ENCODE data around the gene HK1. TPM values are rescaled to one million over a fixed set of nuclear protein-coding genes. Genes with fewer than 3 reads are reported as not detected.

Gene HK1
- total and polyA plus RNA-seq, 2 of the 13 experiments (the other 11 are each of a cell fraction or from before 2014, with no cell fraction given), result 0.29 to 1.5 TPM

DNA sequence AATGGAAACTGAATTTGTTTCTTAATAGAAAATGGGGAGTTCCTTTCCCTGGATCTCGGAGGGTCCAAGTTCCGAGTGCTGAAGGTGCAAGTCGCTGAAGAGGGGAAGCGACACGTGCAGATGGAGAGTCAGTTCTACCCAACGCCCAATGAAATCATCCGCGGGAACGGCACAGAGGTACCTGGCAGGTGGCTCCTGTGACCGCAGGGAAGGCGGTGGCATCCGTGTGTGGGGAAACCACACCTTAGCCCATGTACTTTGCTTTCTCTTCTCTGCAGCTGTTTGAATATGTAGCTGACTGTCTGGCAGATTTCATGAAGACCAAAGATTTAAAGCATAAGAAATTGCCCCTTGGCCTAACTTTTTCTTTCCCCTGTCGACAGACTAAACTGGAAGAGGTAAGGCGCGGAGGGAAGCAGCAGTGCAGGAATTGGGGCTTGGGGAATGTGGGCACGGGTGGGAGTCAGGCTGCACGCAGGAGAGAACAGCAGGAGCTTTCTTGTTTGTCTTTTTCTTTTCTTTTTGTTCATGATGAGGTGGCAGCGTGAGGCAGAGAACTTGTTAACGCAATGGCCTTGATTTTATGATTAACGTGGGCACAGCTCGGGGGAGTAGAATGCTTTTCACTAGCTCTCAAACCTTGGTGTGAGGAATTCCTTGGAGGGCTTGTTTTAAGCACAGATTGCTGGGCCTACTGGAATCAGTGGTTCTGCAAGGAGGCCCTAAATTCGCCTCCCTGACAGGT, 45.4 kb upstream of the HK1 start (continued):
- TF ChIP-seq ZNF20 (CRISPR knock-in tag; IDR thresholded peaks at IDR 0.05) (no peak), KLF11 (CRISPR knock-in tag; IDR thresholded peaks at IDR 0.05) (no peak), ARID2 (CRISPR knock-in tag; IDR thresholded peaks at IDR 0.05; ENCODE audit: borderline replicate concordance) (no peak), KAT8 (CRISPR knock-in tag; IDR thresholded peaks at IDR 0.05) (no peak)

DNA sequence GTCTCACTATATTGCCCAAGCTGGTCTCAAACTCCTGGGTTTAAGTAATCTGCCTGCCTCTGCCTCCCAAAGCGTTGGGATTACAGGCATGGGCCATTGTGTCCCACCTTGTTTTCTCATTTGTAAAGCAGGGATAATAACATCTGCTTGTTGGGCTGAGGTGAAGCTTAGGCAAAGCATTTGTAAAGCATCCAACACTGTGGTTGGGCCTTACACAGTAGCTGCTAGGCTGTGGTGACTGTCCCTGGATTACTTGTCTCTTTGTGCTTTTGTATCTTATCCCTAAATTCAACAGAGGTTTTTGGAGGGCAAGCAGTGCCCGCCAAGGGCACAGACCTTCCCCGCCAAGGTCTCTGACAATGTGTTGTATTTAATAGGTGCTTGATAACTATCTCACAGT, 43.8 kb upstream of the HK1 start:
- Histone ChIP-seq H3K9ac (ENCODE audit: insufficient read depth, low read depth, low read length) (no peak overlapping the region), H3K36me3 (replicated peaks in 1 of 2; ENCODE audit: control insufficient read depth in 1 of 2, insufficient read depth in 2 of 2, low read length in 2 of 2) (no peaks in the 10 kb centered on the region; a peak in 4 of 5 replicates), H3K27me3 (ENCODE audit: control insufficient read depth in 1 of 2, insufficient read depth in 2 of 2, low read length in 2 of 2) (no peaks in the 10 kb centered on the region), H3K27ac (ENCODE audit: extremely low read length, insufficient read depth, low read length) (no peak overlapping the region), H3K9me3 (ENCODE audit: low read length) (no peaks in the 10 kb centered on the region), H2AFZ (ENCODE audit: low read length) (no peak overlapping the region), H3K4me1 (ENCODE audit: insufficient read depth, low read length) (peaks cover 10% of the 10 kb centered on the region), H3K4me3 (replicated peaks in 1 of 3; ENCODE audit: insufficient read depth in 1 of 3, low read depth in 2 of 3, low read length in 3 of 3) (no peak overlapping the region), H3K79me2 (ENCODE audit: insufficient read depth, low read length) (no peaks in the 10 kb centered on the region), H4K20me1 (ENCODE audit: insufficient read depth, low read length) (no peaks in the 10 kb centered on the region; the same call in 1 of the 2 replicates), H3K4me2 (ENCODE audit: low read depth, low read length) (no peak overlapping the region)
- WGBS (ENCODE audit: low lambda C conversion rate), result 99% methylated on average over 3 of the region's 3 CpGs
- TF ChIP-seq POLR2AphosphoS2 (IDR thresholded peaks at IDR 0.05; ENCODE audit: low read depth, low read length), result no peak
- ChIA-PET POLR2A (no interaction called here), CTCF (ENCODE audit: low intra/inter-chr PET ratio, low total read pairs) (no interaction called here)
- no peak for FAIRE-seq
- DNase-seq (ENCODE audit: low spot score), result no peak
- no TSS peak for BruUV-seq (replicated peaks)
- in situ Hi-C loops (cut with HindIII; ENCODE audit: extremely low pct_ligation_motif_present, low pct_unique_long_range_greater_than_20kb) (loop anchor here (10.0 kb wide), 1 partner anchor 270 kb away; no protein-coding TSS in a partner anchor), intact Hi-C loops (cut with micrococcal nuclease; ENCODE audit: unreplicated experiment) (no loop called here)
- no peak for ATAC-seq

Data from HepG2 (cell line).